Chondrocyte (in vitro differentiated cells): ENCODE results near the gene MAML2. TPM values are rescaled to one million over a fixed set of nuclear protein-coding genes. Genes with fewer than 3 reads are reported as not detected.

ENCODE experiments used
- DNase-seq: peaks from one replicate; pipeline ENCODE4 v3.0.0; 2021; ENCODE audit warnings: mixed read lengths, low spot score
- H3K27ac Mint-ChIP-seq: one replicate; pipeline ENCODE4 v1.8.0; 2021; ENCODE audit warnings: mild to moderate bottlenecking, moderate library complexity, mixed read lengths; ENCODE audit not compliant: unreplicated experiment
- H3K27me3 Mint-ChIP-seq: 2 replicates; pipeline ENCODE4 v1.8.0; 2021; ENCODE audit warnings: low read depth, mixed read lengths
- H3K36me3 Mint-ChIP-seq: 2 replicates; pipeline ENCODE4 v1.8.0; 2021; ENCODE audit warnings: low read depth, mixed read lengths
- H3K4me1 Mint-ChIP-seq: 2 replicates; pipeline ENCODE4 v1.8.0; 2021; ENCODE audit warnings: low read depth, mild to moderate bottlenecking, mixed read lengths
- H3K4me3 Mint-ChIP-seq: one replicate; pipeline ENCODE4 v1.8.0; 2021; ENCODE audit warnings: mild to moderate bottlenecking, moderate library complexity, mixed read lengths; ENCODE audit not compliant: unreplicated experiment
- H3K9me3 Mint-ChIP-seq: 2 replicates; pipeline ENCODE4 v1.8.0; 2021; ENCODE audit warnings: low read depth, mixed read lengths
- total RNA-seq: library from RNA; stranded (reverse); gene quantifications from 3 replicates; pipeline ENCODE4 v1.2.1, GENCODE V29; 2021
- TF ChIP-seq, protein P1 (sequence below): fragments of 200-600 bp; sonication (generic); IDR thresholded peaks from 2 replicates; pipeline ENCODE4 v1.5.0; 2021; ENCODE audit warnings: antibody characterized with exemption, mild to moderate bottlenecking, moderate library complexity

The MAML2 gene
- total RNA-seq, 1 donor from 2014 or later: 19.0 TPM

GRCh38 chr11:96013461-96014213, 329.4 kb downstream of the MAML2 start:
- Mint-ChIP-seq H3K9me3 (no peaks in the 10 kb centered on the region), H3K27me3 (no peaks in the 10 kb centered on the region), H3K4me3 (no peak overlapping the region), H3K4me1 (peaks cover 44% of the 10 kb centered on the region), H3K27ac (peak overlapping the region; percentile 49), H3K36me3 (no peaks in the 10 kb centered on the region)
- DNase-seq: no peak
- TF ChIP-seq, protein P1, sequence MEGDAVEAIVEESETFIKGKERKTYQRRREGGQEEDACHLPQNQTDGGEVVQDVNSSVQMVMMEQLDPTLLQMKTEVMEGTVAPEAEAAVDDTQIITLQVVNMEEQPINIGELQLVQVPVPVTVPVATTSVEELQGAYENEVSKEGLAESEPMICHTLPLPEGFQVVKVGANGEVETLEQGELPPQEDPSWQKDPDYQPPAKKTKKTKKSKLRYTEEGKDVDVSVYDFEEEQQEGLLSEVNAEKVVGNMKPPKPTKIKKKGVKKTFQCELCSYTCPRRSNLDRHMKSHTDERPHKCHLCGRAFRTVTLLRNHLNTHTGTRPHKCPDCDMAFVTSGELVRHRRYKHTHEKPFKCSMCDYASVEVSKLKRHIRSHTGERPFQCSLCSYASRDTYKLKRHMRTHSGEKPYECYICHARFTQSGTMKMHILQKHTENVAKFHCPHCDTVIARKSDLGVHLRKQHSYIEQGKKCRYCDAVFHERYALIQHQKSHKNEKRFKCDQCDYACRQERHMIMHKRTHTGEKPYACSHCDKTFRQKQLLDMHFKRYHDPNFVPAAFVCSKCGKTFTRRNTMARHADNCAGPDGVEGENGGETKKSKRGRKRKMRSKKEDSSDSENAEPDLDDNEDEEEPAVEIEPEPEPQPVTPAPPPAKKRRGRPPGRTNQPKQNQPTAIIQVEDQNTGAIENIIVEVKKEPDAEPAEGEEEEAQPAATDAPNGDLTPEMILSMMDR: no peak

- H3K4me3 Mint-ChIP-seq: peak overlapping the region; percentile 35
- no peaks in the 10 kb centered on the region for H3K9me3 Mint-ChIP-seq
- peaks cover 50% of the 10 kb centered on the region for H3K4me1 Mint-ChIP-seq
- H3K27ac Mint-ChIP-seq: peak overlapping the region; percentile 88
- DNase-seq: no peak
- H3K36me3 Mint-ChIP-seq: no peaks in the 10 kb centered on the region
- TF ChIP-seq, protein P1: peak; percentile 86
- no peaks in the 10 kb centered on the region for H3K27me3 Mint-ChIP-seq
Observed at GRCh38 chr11:96012086-96012824, 330.7 kb downstream of the MAML2 start.

GRCh38 chr11:96010683-96011082, 332.3 kb downstream of the MAML2 start:
- no peak for DNase-seq
- Mint-ChIP-seq H3K27ac (peak overlapping the region; percentile 19), H3K9me3 (no peaks in the 10 kb centered on the region), H3K4me3 (no peak overlapping the region), H3K4me1 (peaks cover 50% of the 10 kb centered on the region), H3K36me3 (no peaks in the 10 kb centered on the region), H3K27me3 (no peaks in the 10 kb centered on the region)
- TF ChIP-seq, protein P1: no peak

DNA sequence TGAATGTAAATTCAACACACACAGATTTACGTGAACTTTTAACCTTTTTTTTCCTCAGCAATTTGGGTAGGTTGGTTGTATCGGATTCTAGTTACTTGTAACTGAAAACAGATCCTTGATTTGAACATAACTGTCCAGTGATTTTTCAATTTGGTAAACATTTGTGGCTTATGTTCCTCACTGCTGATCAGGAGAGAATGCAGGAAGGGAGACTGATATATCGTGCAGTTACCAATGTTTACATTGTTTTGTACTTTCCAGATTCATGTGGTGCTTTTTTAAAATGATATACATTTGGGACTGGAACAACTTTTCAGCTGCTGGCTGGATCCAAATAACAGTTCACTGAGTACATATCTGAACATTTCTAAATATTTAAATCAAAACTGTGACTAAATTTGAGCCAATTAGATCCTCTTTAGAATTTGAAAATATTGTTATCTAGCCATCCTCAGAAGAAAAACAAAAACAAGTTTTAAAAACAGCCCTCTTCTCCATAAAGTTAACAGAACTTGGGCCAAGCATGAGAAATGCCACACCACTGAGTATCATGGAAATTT, 334.8 kb downstream of the MAML2 start:
- Mint-ChIP-seq H3K4me3 (no peak overlapping the region), H3K4me1 (peaks cover 40% of the 10 kb centered on the region), H3K36me3 (peaks cover 1% of the 10 kb centered on the region), H3K27ac (no peak overlapping the region), H3K9me3 (no peaks in the 10 kb centered on the region), H3K27me3 (no peaks in the 10 kb centered on the region)
- DNase-seq: no peak
- TF ChIP-seq, protein P1: no peak

- no peak overlapping the region for H3K4me3 Mint-ChIP-seq
- peaks cover 33% of the 10 kb centered on the region for H3K4me1 Mint-ChIP-seq
- no peaks in the 10 kb centered on the region for H3K27me3 Mint-ChIP-seq
- no peak for DNase-seq
- peaks cover 2% of the 10 kb centered on the region for H3K9me3 Mint-ChIP-seq
- TF ChIP-seq, protein P1: no peak
- peaks cover 1% of the 10 kb centered on the region for H3K36me3 Mint-ChIP-seq
- H3K27ac Mint-ChIP-seq: no peak overlapping the region
Observed at GRCh38 chr11:96006037-96006436, 337.0 kb downstream of the MAML2 start.
